Natural killer cell (primary cell): ENCODE measurements around the gene OR4F6. TPM values are rescaled to one million over a fixed set of nuclear protein-coding genes. Genes with fewer than 3 reads are reported as not detected.

Experiments
- total RNA-seq, 4 donors: library from RNA; stranded (reverse); fragments of 120-200 nt in 1 of 4; gene quantifications; one replicate each; pipeline versions ENCODE4 v1.2.3 to v1.2.4, GENCODE V29; 2013 to 2022

OR4F6 gene
- total RNA-seq, 3 donors from 2014 or later (not counting 1 experiment from before 2014, with no cell fraction given): not detected

Other genes starting within 250 kb of the OR4F6 start
- gene TM2D3, start 151.1 kb upstream of the OR4F6 start, total RNA-seq: 10 to 100 TPM; 59.4 to 76.4 (median 71.2) TPM
- gene TARS3, start 79.0 kb upstream of the OR4F6 start, total RNA-seq: 10 to 100 TPM; 11.6 to 20.5 (median 12.1) TPM
- not detected for gene OR4F15, start 8.7 kb downstream of the OR4F6 start, total RNA-seq